ENCODE measurements around the gene ACTA2.

The ACTA2 gene

DNA sequence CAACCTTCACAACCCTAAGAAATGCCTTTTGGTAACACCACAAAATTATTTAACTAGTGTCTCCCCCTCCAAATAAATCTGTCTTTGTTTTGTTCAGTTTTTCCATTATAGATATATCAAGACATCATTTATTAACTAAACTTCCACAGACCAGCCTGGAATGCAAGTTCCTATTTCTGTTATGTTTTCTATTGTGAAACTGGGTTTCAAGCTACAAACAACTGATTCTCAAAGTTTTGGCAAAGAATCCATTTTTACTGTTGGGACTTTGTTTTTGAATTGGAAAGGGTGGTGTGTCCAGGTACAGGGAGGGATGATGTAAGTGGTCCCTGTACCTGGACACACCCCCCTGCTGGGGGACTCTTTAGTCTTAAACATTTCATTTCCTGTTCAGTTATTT is 36.3 kb downstream of the ACTA2 start:
- H3K4me2 ChIP-seq (ENCODE audit: low read length) = no peak overlapping the region
- no peaks in the 10 kb centered on the region for H3K36me3 ChIP-seq (ENCODE audit: insufficient read depth, low read length)
- H4K20me1 ChIP-seq (ENCODE audit: insufficient read depth, low read length) = no peaks in the 10 kb centered on the region
- no peaks in the 10 kb centered on the region for H3K9me3 ChIP-seq (ENCODE audit: low read length)
- no peak overlapping the region for H3K9ac ChIP-seq (ENCODE audit: low read length)
- no peaks in the 10 kb centered on the region for H3K79me2 ChIP-seq (ENCODE audit: insufficient read depth, low read length)
- H2AFZ ChIP-seq (ENCODE audit: low read length) = no peak overlapping the region
- H3K9me2 ChIP-seq (ENCODE audit: low read depth, low read length) = no peaks in the 10 kb centered on the region
- no peaks in the 10 kb centered on the region for H3K4me1 ChIP-seq (ENCODE audit: insufficient read depth, low read length, severe bottlenecking)
- no peak overlapping the region for H3K4me3 ChIP-seq (ENCODE audit: low read depth, low read length, poor library complexity, severe bottlenecking)
- H3K27ac ChIP-seq (ENCODE audit: low read depth, low read length, poor library complexity, severe bottlenecking) = no peak overlapping the region
- no peaks in the 10 kb centered on the region for H3K27me3 ChIP-seq (ENCODE audit: insufficient read depth, low read length)
- TF ChIP-seq EZH2 (IDR thresholded peaks at IDR 0.05; ENCODE audit: borderline replicate concordance, low read length) = no peak
- TF ChIP-seq, protein P1, sequence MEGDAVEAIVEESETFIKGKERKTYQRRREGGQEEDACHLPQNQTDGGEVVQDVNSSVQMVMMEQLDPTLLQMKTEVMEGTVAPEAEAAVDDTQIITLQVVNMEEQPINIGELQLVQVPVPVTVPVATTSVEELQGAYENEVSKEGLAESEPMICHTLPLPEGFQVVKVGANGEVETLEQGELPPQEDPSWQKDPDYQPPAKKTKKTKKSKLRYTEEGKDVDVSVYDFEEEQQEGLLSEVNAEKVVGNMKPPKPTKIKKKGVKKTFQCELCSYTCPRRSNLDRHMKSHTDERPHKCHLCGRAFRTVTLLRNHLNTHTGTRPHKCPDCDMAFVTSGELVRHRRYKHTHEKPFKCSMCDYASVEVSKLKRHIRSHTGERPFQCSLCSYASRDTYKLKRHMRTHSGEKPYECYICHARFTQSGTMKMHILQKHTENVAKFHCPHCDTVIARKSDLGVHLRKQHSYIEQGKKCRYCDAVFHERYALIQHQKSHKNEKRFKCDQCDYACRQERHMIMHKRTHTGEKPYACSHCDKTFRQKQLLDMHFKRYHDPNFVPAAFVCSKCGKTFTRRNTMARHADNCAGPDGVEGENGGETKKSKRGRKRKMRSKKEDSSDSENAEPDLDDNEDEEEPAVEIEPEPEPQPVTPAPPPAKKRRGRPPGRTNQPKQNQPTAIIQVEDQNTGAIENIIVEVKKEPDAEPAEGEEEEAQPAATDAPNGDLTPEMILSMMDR (IDR thresholded peaks at IDR 0.05; ENCODE audit: low read length) = no peak
- no peaks in the 10 kb centered on the region for H3F3A ChIP-seq (ENCODE audit: insufficient read depth, low read length)

DNA sequence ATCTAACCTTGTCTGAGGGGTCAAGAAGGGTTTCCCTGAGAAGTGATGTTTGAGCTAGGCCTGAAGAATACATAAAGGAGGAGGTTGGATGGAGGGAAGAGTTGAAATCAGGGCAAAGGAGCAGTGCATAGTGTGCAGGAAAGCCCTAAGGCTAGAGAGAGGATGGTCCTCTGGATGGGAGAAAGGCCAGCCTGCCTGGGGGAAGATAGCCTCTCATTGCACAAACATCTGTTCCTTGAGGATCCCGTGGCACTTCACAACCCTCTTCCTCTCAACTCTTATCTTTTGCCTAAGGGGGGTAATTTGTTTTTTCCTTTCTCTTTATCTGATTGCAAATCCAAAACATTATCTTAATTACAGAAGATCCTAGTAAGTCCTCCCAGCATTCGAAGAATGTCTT is 36.8 kb downstream of the ACTA2 start:
- Histone ChIP-seq H3K36me3 (ENCODE audit: insufficient read depth, low read length) (no peaks in the 10 kb centered on the region), H3K4me2 (ENCODE audit: low read length) (no peak overlapping the region), H3K9ac (ENCODE audit: low read length) (no peak overlapping the region), H3K9me3 (ENCODE audit: low read length) (no peaks in the 10 kb centered on the region), H3K4me3 (ENCODE audit: low read depth, low read length, poor library complexity, severe bottlenecking) (no peak overlapping the region), H3K27me3 (ENCODE audit: insufficient read depth, low read length) (no peaks in the 10 kb centered on the region), H3K27ac (ENCODE audit: low read depth, low read length, poor library complexity, severe bottlenecking) (no peak overlapping the region), H3F3A (ENCODE audit: insufficient read depth, low read length) (no peaks in the 10 kb centered on the region), H3K79me2 (ENCODE audit: insufficient read depth, low read length) (no peaks in the 10 kb centered on the region), H4K20me1 (ENCODE audit: insufficient read depth, low read length) (no peaks in the 10 kb centered on the region), H2AFZ (ENCODE audit: low read length) (no peak overlapping the region), H3K4me1 (ENCODE audit: insufficient read depth, low read length, severe bottlenecking) (no peaks in the 10 kb centered on the region), H3K9me2 (ENCODE audit: low read depth, low read length) (no peaks in the 10 kb centered on the region)
- no peak for TF ChIP-seq EZH2 (IDR thresholded peaks at IDR 0.05; ENCODE audit: borderline replicate concordance, low read length)
- TF ChIP-seq, protein P1 (IDR thresholded peaks at IDR 0.05; ENCODE audit: low read length) = no peak

DNA sequence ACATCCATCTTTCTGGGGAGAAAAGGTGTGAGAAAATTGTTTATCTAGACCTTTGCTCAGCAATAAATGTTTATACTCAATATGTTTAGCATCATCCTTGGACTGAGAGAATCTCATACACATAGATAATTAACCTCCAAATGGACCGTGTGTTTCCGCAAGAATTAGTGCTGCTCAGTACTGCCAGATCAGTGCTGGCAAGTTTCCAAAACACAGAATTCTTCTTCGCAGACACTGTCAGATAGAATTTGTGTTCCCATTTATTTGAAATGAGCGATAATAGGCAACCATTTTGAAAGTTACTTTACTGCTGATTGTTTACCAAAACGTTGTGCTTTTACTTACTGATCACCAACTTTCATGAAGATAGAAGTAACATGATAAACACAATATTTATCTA is 38.8 kb downstream of the ACTA2 start:
- Histone ChIP-seq H3K4me2 (ENCODE audit: low read length) (no peak overlapping the region), H3K27me3 (ENCODE audit: insufficient read depth, low read length) (no peaks in the 10 kb centered on the region), H3K4me3 (ENCODE audit: low read depth, low read length, poor library complexity, severe bottlenecking) (no peak overlapping the region), H3K9ac (ENCODE audit: low read length) (no peak overlapping the region), H3K79me2 (ENCODE audit: insufficient read depth, low read length) (no peaks in the 10 kb centered on the region), H3K9me2 (ENCODE audit: low read depth, low read length) (no peaks in the 10 kb centered on the region), H3K4me1 (ENCODE audit: insufficient read depth, low read length, severe bottlenecking) (no peaks in the 10 kb centered on the region), H2AFZ (ENCODE audit: low read length) (no peak overlapping the region), H3K27ac (ENCODE audit: low read depth, low read length, poor library complexity, severe bottlenecking) (no peak overlapping the region), H3K9me3 (ENCODE audit: low read length) (no peaks in the 10 kb centered on the region), H3K36me3 (ENCODE audit: insufficient read depth, low read length) (0 out of 2 replicates have a peak, but pooled peaks cover under 1% of the 10 kb centered on the region), H4K20me1 (ENCODE audit: insufficient read depth, low read length) (no peaks in the 10 kb centered on the region), H3F3A (ENCODE audit: insufficient read depth, low read length) (no peaks in the 10 kb centered on the region)
- TF ChIP-seq, protein P1 (IDR thresholded peaks at IDR 0.05; ENCODE audit: low read length) = no peak
